ENCODE data around the gene NPC2.

DNA sequence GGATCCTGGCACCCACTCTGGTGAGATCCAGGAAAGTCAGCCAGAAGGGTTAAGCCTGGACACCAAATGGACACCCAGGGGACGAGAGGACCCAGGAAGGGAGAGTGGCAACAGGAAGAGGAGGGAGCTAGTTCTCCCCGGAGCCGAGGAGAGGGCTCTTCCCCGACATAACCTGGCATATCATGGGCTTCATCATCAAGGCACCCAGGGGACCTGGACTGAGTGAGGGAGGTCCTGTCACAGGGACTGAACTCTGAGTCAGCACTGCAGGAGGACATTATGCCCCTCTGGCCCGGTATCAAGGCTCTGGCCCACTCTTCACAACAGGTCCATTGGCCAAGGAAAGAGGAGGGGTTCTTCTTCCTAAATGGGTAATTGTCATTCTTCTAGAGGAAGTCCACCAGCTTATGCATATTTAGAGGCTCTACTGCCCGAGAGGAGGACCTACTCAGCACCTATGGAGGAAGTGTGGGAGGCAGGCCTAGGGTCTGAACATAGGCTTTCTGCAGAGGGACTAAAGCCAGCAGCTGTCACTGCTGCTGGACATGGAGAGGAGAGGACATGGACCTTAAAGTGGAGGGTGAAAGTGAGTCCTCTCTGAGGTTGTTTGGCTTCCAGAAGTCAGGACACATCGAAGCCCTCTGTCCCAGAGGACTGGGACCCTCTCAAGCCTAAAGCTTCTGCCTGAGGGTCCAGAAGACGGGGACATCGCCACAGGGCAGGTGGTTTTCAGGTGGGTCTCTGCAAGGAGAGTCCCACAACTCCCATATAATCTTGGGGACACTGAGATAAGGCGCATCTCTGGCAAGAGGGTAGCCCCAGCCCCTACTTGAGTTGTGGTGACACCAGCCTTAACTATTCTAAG lies 19.1 kb upstream of the NPC2 start:
- TF ChIP-seq ZNF8 (CRISPR knock-in tag; IDR thresholded peaks at IDR 0.05) (no peak), ZFP3 (CRISPR knock-in tag; IDR thresholded peaks at IDR 0.05) (no peak), GLIS3 (CRISPR knock-in tag; IDR thresholded peaks at IDR 0.05) (no peak), SNAI2 (CRISPR knock-in tag; IDR thresholded peaks at IDR 0.05) (no peak), ZFP30 (CRISPR knock-in tag; IDR thresholded peaks at IDR 0.05) (no peak), ESRRG (CRISPR knock-in tag; IDR thresholded peaks at IDR 0.05) (no peak), ARNTL (CRISPR knock-in tag; IDR thresholded peaks at IDR 0.05; ENCODE audit: borderline replicate concordance, low read depth) (no peak), CSRNP3 (CRISPR knock-in tag; IDR thresholded peaks at IDR 0.05) (no peak), CREB5 (CRISPR knock-in tag; IDR thresholded peaks at IDR 0.05; ENCODE audit: low read depth) (no peak), TOX (CRISPR knock-in tag; IDR thresholded peaks at IDR 0.05; ENCODE audit: borderline replicate concordance) (no peak), POU6F1 (CRISPR knock-in tag; IDR thresholded peaks at IDR 0.05; ENCODE audit: borderline replicate concordance, low read depth) (no peak)
- TF ChIP-seq, protein P1, sequence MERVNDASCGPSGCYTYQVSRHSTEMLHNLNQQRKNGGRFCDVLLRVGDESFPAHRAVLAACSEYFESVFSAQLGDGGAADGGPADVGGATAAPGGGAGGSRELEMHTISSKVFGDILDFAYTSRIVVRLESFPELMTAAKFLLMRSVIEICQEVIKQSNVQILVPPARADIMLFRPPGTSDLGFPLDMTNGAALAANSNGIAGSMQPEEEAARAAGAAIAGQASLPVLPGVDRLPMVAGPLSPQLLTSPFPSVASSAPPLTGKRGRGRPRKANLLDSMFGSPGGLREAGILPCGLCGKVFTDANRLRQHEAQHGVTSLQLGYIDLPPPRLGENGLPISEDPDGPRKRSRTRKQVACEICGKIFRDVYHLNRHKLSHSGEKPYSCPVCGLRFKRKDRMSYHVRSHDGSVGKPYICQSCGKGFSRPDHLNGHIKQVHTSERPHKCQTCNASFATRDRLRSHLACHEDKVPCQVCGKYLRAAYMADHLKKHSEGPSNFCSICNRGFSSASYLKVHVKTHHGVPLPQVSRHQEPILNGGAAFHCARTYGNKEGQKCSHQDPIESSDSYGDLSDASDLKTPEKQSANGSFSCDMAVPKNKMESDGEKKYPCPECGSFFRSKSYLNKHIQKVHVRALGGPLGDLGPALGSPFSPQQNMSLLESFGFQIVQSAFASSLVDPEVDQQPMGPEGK (CRISPR knock-in tag; IDR thresholded peaks at IDR 0.05; ENCODE audit: borderline replicate concordance): no peak
- TF ChIP-seq, protein P2, sequence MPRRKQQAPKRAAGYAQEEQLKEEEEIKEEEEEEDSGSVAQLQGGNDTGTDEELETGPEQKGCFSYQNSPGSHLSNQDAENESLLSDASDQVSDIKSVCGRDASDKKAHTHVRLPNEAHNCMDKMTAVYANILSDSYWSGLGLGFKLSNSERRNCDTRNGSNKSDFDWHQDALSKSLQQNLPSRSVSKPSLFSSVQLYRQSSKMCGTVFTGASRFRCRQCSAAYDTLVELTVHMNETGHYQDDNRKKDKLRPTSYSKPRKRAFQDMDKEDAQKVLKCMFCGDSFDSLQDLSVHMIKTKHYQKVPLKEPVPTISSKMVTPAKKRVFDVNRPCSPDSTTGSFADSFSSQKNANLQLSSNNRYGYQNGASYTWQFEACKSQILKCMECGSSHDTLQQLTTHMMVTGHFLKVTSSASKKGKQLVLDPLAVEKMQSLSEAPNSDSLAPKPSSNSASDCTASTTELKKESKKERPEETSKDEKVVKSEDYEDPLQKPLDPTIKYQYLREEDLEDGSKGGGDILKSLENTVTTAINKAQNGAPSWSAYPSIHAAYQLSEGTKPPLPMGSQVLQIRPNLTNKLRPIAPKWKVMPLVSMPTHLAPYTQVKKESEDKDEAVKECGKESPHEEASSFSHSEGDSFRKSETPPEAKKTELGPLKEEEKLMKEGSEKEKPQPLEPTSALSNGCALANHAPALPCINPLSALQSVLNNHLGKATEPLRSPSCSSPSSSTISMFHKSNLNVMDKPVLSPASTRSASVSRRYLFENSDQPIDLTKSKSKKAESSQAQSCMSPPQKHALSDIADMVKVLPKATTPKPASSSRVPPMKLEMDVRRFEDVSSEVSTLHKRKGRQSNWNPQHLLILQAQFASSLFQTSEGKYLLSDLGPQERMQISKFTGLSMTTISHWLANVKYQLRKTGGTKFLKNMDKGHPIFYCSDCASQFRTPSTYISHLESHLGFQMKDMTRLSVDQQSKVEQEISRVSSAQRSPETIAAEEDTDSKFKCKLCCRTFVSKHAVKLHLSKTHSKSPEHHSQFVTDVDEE (CRISPR knock-in tag; IDR thresholded peaks at IDR 0.05): no peak

Measured in SK-N-SH treated with all-trans-retinoic acid at 6 μM for 48 hours (cell line).